PC-9 (cell line): ENCODE results near the gene SNRPD3.

ENCODE experiments used
- CTCF ChIP-seq: fragments of 200-600 bp; sonication (generic); conservative IDR thresholded peaks from 2 replicates; pipeline ENCODE4 v1.6.1; 2017; ENCODE audit warnings: mixed run types, antibody characterized with exemption, mild to moderate bottlenecking, moderate library complexity
- EZH2 ChIP-seq: fragments of 200-600 bp; sonication (generic); IDR thresholded peaks from 2 replicates; pipeline ENCODE4 v1.8.0; 2017; ENCODE audit warnings: antibody characterized with exemption, low read depth

DNA sequence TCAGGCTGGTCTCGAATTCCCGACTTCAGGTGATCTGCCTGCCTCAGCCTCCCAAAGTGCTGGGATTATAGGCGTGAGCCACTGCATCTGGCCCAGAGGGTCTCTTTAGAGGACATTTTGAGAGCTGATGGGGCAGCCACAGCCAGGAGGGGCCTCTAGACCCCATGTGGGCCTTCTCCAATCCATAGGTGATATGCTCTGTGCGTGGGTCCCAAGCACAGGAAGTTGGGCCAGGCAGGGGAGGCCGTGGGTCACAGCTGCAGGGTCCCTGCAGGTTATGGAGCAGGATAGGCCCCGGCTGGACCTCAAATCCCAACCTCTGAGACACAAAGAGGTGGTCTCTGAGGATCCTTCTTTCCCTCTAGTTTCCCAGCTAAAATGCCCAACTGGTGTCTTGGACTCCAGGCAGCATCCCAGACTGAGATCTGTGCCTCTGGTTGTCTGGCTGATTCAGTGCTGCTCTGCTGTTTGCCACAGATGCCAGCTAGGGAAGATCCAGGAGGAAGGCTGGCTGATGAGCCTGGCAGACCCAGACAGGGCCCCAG, 35.6 kb downstream of the SNRPD3 start:
- TF ChIP-seq EZH2 = no peak
- TF ChIP-seq CTCF = no peak
